GM12801 (cell line): ENCODE data around the gene OPRL1.

ENCODE experiments used
- TF ChIP-seq, protein P1 (sequence below): IDR thresholded peaks from one replicate; pipeline ENCODE4 v1.5.1; 2011; ENCODE audit warnings: control low read depth; ENCODE audit not compliant: insufficient read length; ENCODE audit errors: extremely low read depth

OPRL1 gene

DNA sequence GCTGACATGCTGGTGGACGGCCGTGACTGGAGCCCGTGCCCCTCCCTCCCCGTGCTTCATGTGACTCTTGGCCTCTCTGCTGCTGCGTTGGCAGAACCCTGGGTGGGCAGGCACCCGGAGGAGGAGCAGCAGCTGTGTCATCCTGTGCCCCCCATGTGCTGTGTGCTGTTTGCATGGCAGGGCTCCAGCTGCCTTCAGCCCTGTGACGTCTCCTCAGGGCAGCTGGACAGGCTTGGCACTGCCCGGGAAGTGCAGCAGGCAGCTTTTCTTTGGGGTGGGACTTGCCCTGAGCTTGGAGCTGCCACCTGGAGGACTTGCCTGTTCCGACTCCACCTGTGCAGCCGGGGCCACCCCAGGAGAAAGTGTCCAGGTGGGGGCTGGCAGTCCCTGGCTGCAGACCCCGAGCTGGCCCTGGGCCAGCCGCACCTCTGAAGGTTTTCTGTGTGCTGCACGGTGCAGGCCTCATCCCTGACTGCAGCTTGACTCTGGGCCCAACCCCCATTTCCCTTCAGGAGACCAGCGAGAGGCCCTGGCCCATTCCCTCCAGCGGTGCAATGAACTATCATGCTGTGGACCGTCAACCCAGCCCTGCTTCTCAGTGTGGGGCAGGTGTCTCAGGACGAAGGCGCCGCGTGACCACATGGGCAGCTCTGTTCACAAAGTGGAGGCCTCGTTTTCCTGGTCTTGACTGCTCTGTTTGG is 19.4 kb downstream of the OPRL1 start:
- TF ChIP-seq, protein P1, sequence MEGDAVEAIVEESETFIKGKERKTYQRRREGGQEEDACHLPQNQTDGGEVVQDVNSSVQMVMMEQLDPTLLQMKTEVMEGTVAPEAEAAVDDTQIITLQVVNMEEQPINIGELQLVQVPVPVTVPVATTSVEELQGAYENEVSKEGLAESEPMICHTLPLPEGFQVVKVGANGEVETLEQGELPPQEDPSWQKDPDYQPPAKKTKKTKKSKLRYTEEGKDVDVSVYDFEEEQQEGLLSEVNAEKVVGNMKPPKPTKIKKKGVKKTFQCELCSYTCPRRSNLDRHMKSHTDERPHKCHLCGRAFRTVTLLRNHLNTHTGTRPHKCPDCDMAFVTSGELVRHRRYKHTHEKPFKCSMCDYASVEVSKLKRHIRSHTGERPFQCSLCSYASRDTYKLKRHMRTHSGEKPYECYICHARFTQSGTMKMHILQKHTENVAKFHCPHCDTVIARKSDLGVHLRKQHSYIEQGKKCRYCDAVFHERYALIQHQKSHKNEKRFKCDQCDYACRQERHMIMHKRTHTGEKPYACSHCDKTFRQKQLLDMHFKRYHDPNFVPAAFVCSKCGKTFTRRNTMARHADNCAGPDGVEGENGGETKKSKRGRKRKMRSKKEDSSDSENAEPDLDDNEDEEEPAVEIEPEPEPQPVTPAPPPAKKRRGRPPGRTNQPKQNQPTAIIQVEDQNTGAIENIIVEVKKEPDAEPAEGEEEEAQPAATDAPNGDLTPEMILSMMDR: no peak

DNA sequence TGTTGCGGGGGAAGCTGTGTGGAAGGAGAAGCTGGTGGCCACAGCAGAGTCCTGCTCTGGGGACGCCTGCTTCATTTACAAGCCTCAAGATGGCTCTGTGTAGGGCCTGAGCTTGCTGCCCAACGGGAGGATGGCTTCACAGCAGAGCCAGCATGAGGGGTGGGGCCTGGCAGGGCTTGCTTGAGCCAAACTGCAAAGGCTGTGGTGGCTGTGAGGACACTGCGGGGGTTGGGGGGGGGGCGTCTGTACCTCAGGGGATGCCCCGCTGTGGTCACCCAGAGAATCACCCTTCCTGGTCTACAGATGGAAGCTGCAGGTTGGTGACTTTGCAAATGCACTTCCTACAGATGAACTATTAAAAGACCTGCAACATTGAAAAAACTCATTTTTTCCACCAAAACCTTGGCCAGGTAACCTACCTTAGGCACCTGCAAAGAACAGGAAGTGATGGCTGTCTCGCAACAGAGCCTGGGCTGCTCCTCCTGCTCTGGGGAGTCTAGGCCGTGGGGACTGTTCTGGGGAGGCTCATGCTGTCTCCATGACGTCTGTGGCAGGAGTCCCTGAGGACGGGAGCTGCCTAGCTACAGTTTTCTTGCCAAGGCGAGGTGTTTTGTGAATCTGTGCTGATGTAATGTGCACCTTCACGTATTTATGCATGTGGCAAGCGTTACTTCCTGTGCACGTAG is 20.1 kb downstream of the OPRL1 start:
- TF ChIP-seq, protein P1: no peak

DNA sequence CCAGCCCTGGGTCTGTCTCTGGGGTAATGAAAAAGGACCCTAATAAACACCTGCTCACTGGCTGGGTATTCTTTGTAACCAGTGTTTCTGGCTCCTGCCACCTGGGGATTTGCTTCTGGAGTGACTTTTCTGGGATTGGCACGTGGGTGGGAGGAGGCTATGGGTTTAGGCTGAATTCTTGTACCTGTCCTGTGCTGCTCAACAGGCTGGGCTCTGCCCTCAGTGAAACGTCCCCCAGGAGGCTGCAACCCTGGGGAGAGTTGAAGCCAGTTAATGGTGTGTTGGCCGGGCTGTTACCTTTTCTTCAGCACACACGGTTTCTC is 20.6 kb downstream of the OPRL1 start:
- TF ChIP-seq, protein P1: no peak

DNA sequence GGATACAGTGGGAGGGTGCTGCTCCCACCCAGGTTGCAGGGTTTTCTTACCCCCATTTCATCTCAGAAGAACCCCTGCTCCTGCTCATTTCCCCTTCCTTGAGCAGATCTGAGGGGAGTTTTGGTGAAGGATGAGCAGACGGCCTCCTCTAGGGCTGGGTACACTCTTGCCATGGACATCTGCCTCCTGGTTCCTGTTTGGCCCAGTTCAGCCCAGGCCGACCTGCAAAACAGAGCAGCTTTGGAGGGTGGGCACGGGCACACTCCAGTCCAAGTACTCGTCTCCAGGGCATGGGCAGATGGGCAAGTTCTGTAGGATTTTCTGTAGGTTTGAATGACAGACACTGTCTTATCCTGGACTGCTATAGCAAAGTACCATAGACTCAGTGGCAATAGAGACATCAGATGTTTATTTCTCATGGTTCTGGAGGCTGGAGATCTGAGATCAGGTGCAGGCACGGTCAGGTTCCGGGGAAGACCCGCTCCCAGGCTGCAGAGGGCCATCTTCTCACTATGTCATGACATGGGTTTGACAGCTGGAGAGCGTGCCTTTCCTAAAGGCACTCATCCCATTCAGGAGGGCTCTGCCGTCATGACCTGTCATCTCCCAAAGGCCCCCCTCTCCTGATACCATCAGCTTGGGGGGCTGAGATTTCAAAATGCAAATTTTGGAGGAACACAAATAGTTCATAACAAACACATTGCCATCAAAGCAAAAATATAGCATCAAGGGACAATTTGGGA is 21.2 kb downstream of the OPRL1 start:
- TF ChIP-seq, protein P1: no peak

DNA sequence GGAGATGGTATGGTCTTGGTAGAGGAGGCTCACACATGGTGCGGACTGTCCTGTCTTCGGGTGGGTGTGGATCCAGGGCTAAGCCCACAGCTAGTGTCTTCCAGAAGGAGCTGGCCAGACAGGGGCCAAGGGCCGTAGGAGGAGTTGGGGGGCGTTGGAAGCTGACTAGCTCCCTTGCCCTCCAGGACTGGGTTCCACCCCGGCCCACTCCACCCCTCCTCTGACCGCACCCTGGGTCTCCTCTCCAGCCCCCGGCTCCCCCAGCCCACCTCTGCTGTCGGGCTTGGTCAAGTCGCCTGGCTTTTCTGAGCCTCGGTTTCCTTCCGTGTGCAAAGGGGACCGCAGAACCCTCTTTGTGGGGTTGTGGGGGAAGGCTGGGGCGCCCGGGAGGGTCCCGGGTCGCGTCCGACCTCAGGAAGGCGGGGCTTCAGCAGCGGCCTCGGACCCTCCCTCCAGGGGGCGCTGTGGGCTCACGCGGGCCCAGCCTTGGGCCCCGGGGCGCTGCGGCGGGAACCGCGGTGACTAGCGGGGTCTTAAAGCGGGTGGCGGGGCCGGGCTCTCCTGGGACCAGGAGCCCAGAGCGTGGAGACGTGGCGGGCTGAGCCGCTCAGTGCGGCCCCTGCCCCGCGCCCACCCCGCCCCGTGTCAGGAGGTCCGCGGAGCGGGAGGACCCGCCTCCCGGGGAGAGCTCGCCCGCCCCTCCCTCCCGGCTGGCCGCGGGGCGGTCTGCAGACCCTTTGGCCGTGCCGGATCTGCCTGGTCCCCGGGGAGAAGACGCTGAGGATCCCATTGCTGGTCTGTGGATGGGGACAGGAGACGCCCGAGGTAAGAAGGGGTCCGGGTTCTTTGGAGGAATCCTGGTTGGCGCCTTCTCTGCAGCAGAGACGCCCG is 22.1 kb downstream of the OPRL1 start:
- TF ChIP-seq, protein P1: no peak

DNA sequence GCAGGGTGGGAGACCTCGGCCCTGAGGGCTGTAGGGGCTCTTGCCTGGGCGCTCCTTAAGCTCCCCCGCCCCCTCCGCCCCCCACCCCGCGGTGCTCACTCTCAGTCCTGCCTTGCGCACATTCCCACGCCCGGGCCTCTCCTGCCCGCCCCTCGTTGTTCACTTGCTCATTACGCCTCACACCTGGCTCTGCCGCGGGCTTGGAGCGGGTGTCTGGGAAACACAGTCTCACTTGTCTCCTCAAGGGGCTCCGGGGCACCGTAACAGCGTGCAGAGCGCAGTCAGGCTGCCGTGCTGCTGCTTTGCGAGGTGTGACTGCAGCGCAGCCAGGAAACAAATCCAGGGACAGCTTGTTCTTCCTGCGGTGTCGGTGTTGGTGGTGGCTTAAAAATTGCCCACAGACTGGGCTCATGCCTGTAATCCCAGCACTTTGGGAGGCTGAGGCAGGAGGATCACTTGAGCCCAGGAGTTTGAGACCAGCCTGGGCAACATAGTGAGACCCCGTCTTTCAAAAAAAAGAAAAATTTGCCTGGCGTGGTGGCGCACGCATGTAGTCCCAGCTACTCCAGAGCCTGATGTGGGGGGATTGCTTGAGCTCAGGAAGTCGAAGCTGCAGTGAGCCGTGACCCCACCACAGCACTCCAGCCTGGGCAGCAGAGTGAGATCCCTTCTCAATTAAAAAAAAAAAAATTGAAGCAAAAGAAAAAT is 22.9 kb downstream of the OPRL1 start:
- TF ChIP-seq, protein P1: no peak
